K562 (cell line): ENCODE data around the gene SEC22C. TPM values are rescaled to one million over a fixed set of nuclear protein-coding genes. Genes with fewer than 3 reads are reported as not detected.

Source experiments
- ATAC-seq: fragments of 200-7000 bp; cut with Tn5 transposase; 3 replicates; pipeline ENCODE4 v1.9.1; 2020; ENCODE audit warnings: moderate library complexity
- BruUV-seq: library from RNA; stranded (reverse); fragments of 400-500 nt; replicated peaks from 2 replicates; lab custom pipeline; 2021; lab: Mats Ljungman, UMichigan
- CTCF ChIA-PET: fragments of 300-600 bp; formaldehyde crosslinking; extraction: SDS; loops from one replicate; lab custom pipeline; 2021; ENCODE audit warnings: low intra/inter-chr PET ratio; lab: Yijun Ruan, JAX
- POLR2A ChIA-PET: fragments of 300-600, 350-650 bp; sonication (Branson Sonifier 250); formaldehyde crosslinking; extraction: SDS; loops from one replicate; lab custom pipeline; 2021; ENCODE audit warnings: antibody characterized with exemption, inconsistent platforms; lab: Yijun Ruan, JAX
- DNase-seq, 4 experiments: peaks; one replicate each; pipeline versions ENCODE4 v3.0.0 to v3.0.0-alpha.2; 2011 to 2018; ENCODE audit warnings: low spot score in 3 of 4, mixed read lengths in 3 of 4; ENCODE audit errors: extremely low read depth in 1 of 4
- FAIRE-seq: peaks from 2 replicates; lab custom pipeline; 2011; peaks lifted over from hg19 to GRCh38; lab: Jason Lieb, UNC
- H2AFZ ChIP-seq: 2 replicates; pipeline ENCODE4 v1.6.0; 2011; ENCODE audit warnings: low read depth, low read length, control low read depth, inconsistent platforms
- H3K27ac ChIP-seq: fragments of 200-600 bp; 3 replicates; pipeline ENCODE4 v1.8.0; 2011; ENCODE audit warnings: low read depth, mild to moderate bottlenecking, control low read depth, inconsistent platforms, low read length, moderate library complexity, mixed read lengths; ENCODE audit errors: extremely low read depth
- H3K27me3 ChIP-seq, 2 experiments: fragments of 300-600 bp in 1 of 2; 2 replicates in 1 of 2; 3 replicates in 1 of 2; pipeline versions ENCODE4 v1.6.0 to v1.8.0; 2011; ENCODE audit warnings: inconsistent platforms in 2 of 2, low read length in 2 of 2, mild to moderate bottlenecking in 1 of 2, mixed read lengths in 1 of 2, moderate library complexity in 1 of 2; ENCODE audit not compliant: control insufficient read depth in 2 of 2, insufficient read depth in 2 of 2
- H3K36me3 ChIP-seq: fragments of 300-600 bp; 3 replicates; pipeline ENCODE4 v1.8.0; 2011; ENCODE audit warnings: mild to moderate bottlenecking, low read length, inconsistent platforms; ENCODE audit not compliant: control insufficient read depth, insufficient read depth
- H3K4me1 ChIP-seq, 2 experiments: fragments of 200-600 bp in 1 of 2; replicated peaks in 1 of 2; 2 replicates in 1 of 2; 3 replicates in 1 of 2; pipeline versions ENCODE4 v1.5.1 to v1.8.0; 2011; ENCODE audit warnings: inconsistent platforms in 2 of 2, low read length in 2 of 2, mild to moderate bottlenecking in 1 of 2, mixed read lengths in 1 of 2, moderate library complexity in 1 of 2; ENCODE audit not compliant: control insufficient read depth in 2 of 2, insufficient read depth in 2 of 2
- H3K4me2 ChIP-seq: 2 replicates; pipeline ENCODE4 v1.6.1; 2011; ENCODE audit warnings: low read length, control low read depth, inconsistent platforms, mixed read lengths; ENCODE audit not compliant: insufficient read depth
- H3K4me3 ChIP-seq: fragments of 200-600 bp; sonication (generic), shearing (Covaris generic); 2 replicates; pipeline ENCODE4 v1.5.1; 2016; ENCODE audit warnings: control low read depth, inconsistent platforms
- H3K79me2 ChIP-seq: fragments of 200-600 bp; 3 replicates; pipeline ENCODE4 v1.8.0; 2011; ENCODE audit warnings: low read length, inconsistent platforms; ENCODE audit not compliant: control insufficient read depth, insufficient read depth
- H3K9ac ChIP-seq, 2 experiments: 2 replicates each; pipeline versions ENCODE4 v1.6.0 to v1.6.1; 2011; ENCODE audit warnings: low read depth in 2 of 2, low read length in 2 of 2, control low read depth in 1 of 2, inconsistent platforms in 1 of 2, mild to moderate bottlenecking in 1 of 2, mixed read lengths in 1 of 2; ENCODE audit not compliant: insufficient read depth in 1 of 2
- H3K9me1 ChIP-seq: one replicate; pipeline ENCODE4 v1.6.0; 2011; ENCODE audit warnings: inconsistent platforms, mild to moderate bottlenecking, low read length, moderate library complexity; ENCODE audit not compliant: control insufficient read depth, insufficient read depth
- H3K9me3 ChIP-seq: replicated peaks from 2 replicates; pipeline ENCODE4 v1.5.1; 2011; ENCODE audit warnings: low read depth, low read length, inconsistent platforms; ENCODE audit not compliant: control insufficient read depth, insufficient read depth
- H4K20me1 ChIP-seq: replicated peaks from 2 replicates; pipeline ENCODE4 v1.6.1; 2011; ENCODE audit warnings: low read length, inconsistent platforms, mixed read lengths; ENCODE audit not compliant: control insufficient read depth, insufficient read depth
- ATF7 ChIP-seq: fragments of 450-650 bp; IDR thresholded peaks from 2 replicates; pipeline ENCODE4 v1.7.1; 2014; ENCODE audit warnings: mild to moderate bottlenecking, moderate library complexity
- CREB5 ChIP-seq: fragments of 250-450 bp; sonication (Bioruptor Pico); IDR thresholded peaks from 2 replicates; pipeline ENCODE4 v1.5.0; 2020; ENCODE audit warnings: mild to moderate bottlenecking
- ESRRA ChIP-seq: fragments of 450-650 bp; IDR thresholded peaks from 2 replicates; pipeline ENCODE4 v1.6.1; 2014; ENCODE audit warnings: low read depth, mild to moderate bottlenecking, moderate library complexity, borderline replicate concordance
- FOXJ3 ChIP-seq: sonication (generic); formaldehyde crosslinking; IDR thresholded peaks from 2 replicates; pipeline ENCODE4 v1.4.0; 2020; ENCODE audit warnings: mild to moderate bottlenecking, missing genetic modification reagents
- HMGXB4 ChIP-seq: sonication (generic); formaldehyde crosslinking; IDR thresholded peaks from 2 replicates; pipeline ENCODE4 v1.8.1; 2023; ENCODE audit warnings: mild to moderate bottlenecking, missing genetic modification reagents
- HNRNPUL1 ChIP-seq: fragments of 200-400 bp; formaldehyde crosslinking; IDR thresholded peaks from 2 replicates; pipeline ENCODE4 v1.6.1; 2017; ENCODE audit warnings: low read length
- KLF16 ChIP-seq: IDR thresholded peaks from 2 replicates; pipeline ENCODE4 v1.6.1; 2016; ENCODE audit warnings: antibody characterized with exemption
- LEF1 ChIP-seq: fragments of 450-650 bp; IDR thresholded peaks from 2 replicates; pipeline ENCODE4 v1.6.1; 2016; ENCODE audit warnings: mild to moderate bottlenecking
- SMAD1 ChIP-seq: fragments of 150-350 bp; IDR thresholded peaks from 2 replicates; pipeline ENCODE4 v1.6.1; 2014; ENCODE audit warnings: low read length, low read depth; ENCODE audit not compliant: partially characterized antibody
- SMARCA4 ChIP-seq: fragments of 450-650 bp; IDR thresholded peaks from 2 replicates; pipeline ENCODE4 v1.6.1; 2016
- TBP ChIP-seq: optimal IDR thresholded peaks from 2 replicates; pipeline ENCODE3; 2011; ENCODE audit warnings: low read depth, low read length, improper control_type of control experiment
- ZNF41 ChIP-seq: fragments of 250-450 bp; sonication (Bioruptor Pico); conservative IDR thresholded peaks from 2 replicates; pipeline ENCODE4 v1.4.0; 2020; ENCODE audit warnings: mild to moderate bottlenecking
- WGBS: fragments of 100-300 bp; shearing (Covaris generic); methylation state at CpG from one replicate; pipeline ENCODE4 v1.1.6; 2016; ENCODE audit warnings: low coverage, mixed read lengths; ENCODE audit not compliant: insufficient coverage; ENCODE audit errors: missing lambda C conversion rate; 5-methylcytosine and 5-hydroxymethylcytosine counted together
- in situ Hi-C: fragments of 300-500 bp; cut with MboI; formaldehyde crosslinking; loops from 4 replicates; pipeline ENCODE4 v1.15.0; 2018; ENCODE audit warnings: inconsistent platforms, mixed read lengths
- intact Hi-C: fragments of 100-400 bp; cut with micrococcal nuclease; formaldehyde crosslinking; loops from 2 replicates; pipeline ENCODE4 v1.14.2; 2022
- polyA plus RNA-seq, 8 experiments: library from polyadenylated mRNA; depleted of rRNA in 4 of 8; stranded (reverse) in 5 of 8; unstranded in 3 of 8; fragments of >200 nt; fragmentation: Nextera tagmentation in 2 of 8; fragmentation: Illumina TruSeq in 1 of 8; extraction: Ambion mirVana in 2 of 8; extraction: Trizol in 1 of 8; gene quantifications; 2 replicates each; pipeline versions ENCODE4 v1.2.1 to v1.2.3, GENCODE V29; 2011 to 2014; ENCODE audit warnings: inconsistent platforms in 1 of 8, missing spikeins in 1 of 8
- total RNA-seq, 7 experiments: library from RNA; depleted of rRNA in 6 of 7; stranded (reverse); fragments of >200 nt in 6 of 7; fragmentation: Illumina TruSeq in 2 of 7; extraction: Trizol in 2 of 7; gene quantifications; 2 replicates each; pipeline versions ENCODE4 v1.2.1 to v1.2.3, GENCODE V29; 2011 to 2021; ENCODE audit warnings: low replicate concordance in 1 of 7
- TF ChIP-seq, protein P1 (sequence below): fragments of 250-450 bp; sonication (Bioruptor Pico); IDR thresholded peaks from 2 replicates; pipeline ENCODE4 v1.5.0; 2021; ENCODE audit warnings: mild to moderate bottlenecking, moderate library complexity
- TF ChIP-seq, protein P2 (sequence below): fragments of 450-650 bp; IDR thresholded peaks from 2 replicates; pipeline ENCODE4 v1.6.1; 2014; ENCODE audit warnings: low read depth, mild to moderate bottlenecking, moderate library complexity, borderline replicate concordance

The SEC22C gene
- total and polyA plus RNA-seq, 9 of the 15 experiments (the other 6 are each of a cell fraction or from before 2014, with no cell fraction given): 35.6 to 68.4 (median 50.7) TPM

- in situ Hi-C loops (no loop called here), intact Hi-C loops (no loop called here)
- H3K4me2 ChIP-seq: no peak overlapping the region
- no peak for FAIRE-seq
- H3K9me3 ChIP-seq: no peaks in the 10 kb centered on the region
- no peak for ATAC-seq
- no peak for DNase-seq
- BruUV-seq: no TSS peak
- ChIA-PET CTCF (no interaction called here), POLR2A (interaction anchor here (0.5 to 0.7 kb wide), 3 partner anchors 10 to 256 kb away, joined by 3 read pairs; no protein-coding TSS in a partner anchor)
- H3K79me2 ChIP-seq: no peaks in the 10 kb centered on the region
- H3K27ac ChIP-seq: no peak overlapping the region
- peaks cover 0 to 6% of the 10 kb centered on the region in 2 experiments; a peak in 2 of 5 replicates for H3K4me1 ChIP-seq
- no peak overlapping the region for H2AFZ ChIP-seq
- peaks cover 20 to 47% of the 10 kb centered on the region in 2 experiments for H3K27me3 ChIP-seq
- H3K4me3 ChIP-seq: no peak overlapping the region
- no peaks in the 10 kb centered on the region for H3K9me1 ChIP-seq
- H3K36me3 ChIP-seq: no peaks in the 10 kb centered on the region
- H4K20me1 ChIP-seq: peaks cover 9% of the 10 kb centered on the region; the same call in 1 of the 2 replicates
- no peak overlapping the region; a peak in 1 of 4 replicates for H3K9ac ChIP-seq
- WGBS: 4% methylated on average over 7 of the region's 7 CpGs
- no peak for TF ChIP-seq CREB5
- TF ChIP-seq KLF16: no peak
- TF ChIP-seq, protein P1, sequence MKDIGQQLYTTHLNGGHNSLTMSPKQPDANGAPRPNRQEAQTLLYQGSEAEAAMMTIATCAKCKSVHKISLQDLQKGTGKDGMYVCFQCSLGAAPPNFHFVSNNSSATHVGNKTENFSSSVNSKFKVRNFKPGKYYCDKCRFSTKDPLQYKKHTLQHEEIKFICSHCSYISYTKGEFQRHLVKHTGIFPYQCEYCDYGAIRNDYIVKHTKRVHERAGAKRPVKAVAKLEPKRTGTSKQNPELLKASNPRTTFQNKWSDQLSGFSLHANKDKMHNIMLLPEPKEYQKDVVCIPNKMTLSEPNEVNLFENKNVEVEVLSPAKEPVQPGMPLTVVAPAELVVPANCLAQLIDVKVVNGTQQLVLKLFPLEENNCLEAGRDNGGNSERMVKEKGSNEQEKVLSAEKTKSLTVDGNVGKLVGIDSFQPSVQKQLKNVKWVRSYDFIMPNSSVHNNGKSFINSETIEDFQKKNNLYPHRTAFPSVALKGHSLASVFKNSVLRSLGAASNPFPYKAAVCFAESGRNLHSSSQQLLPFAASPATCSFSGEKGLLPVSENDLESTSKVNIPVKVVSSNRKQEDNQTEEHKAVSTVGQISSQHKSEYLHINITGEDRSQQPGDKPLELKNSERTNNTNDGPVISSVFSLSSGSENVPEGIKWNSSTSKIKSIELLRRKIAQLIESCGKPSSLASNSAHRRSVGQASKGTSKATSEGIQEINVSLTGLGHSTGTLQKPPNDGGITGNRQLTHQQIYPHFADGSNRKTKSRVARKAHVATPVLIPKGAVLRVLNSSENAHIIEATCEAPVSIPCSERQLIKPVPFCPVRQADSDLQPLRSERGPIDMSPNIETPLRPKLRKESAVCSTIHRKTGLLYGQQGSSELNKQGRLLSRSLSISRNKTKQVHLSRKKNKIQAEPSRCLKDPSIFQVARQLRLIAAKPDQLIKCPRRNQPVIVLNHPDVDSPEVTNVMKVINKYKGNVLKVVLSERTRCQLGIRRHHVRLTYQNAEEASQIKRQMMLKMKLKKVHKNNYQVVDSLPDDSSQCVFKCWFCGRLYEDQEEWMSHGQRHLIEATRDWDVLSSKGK: no peak
- TF ChIP-seq ZNF41 (CRISPR knock-in tag): no peak
- TF ChIP-seq ATF7: no peak
- TF ChIP-seq TBP: no peak
- no peak for TF ChIP-seq FOXJ3 (CRISPR knock-in tag)
- TF ChIP-seq, protein P2, sequence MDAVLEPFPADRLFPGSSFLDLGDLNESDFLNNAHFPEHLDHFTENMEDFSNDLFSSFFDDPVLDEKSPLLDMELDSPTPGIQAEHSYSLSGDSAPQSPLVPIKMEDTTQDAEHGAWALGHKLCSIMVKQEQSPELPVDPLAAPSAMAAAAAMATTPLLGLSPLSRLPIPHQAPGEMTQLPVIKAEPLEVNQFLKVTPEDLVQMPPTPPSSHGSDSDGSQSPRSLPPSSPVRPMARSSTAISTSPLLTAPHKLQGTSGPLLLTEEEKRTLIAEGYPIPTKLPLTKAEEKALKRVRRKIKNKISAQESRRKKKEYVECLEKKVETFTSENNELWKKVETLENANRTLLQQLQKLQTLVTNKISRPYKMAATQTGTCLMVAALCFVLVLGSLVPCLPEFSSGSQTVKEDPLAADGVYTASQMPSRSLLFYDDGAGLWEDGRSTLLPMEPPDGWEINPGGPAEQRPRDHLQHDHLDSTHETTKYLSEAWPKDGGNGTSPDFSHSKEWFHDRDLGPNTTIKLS: no peak
- no peak for TF ChIP-seq HNRNPUL1
- no peak for TF ChIP-seq SMAD1
- TF ChIP-seq HMGXB4 (CRISPR knock-in tag): no peak
- no peak for TF ChIP-seq SMARCA4
- TF ChIP-seq LEF1: no peak
- TF ChIP-seq ESRRA: no peak
Measured at GRCh38 chr3:42533161-42533897, 48.4 kb downstream of the SEC22C start.
